DMS79 treated with DMSO at 0.1 percent for 48 hours (cell line): ENCODE data around the gene EN2.

Source experiments
- DNase-seq: peaks from one replicate; lab custom pipeline; 2025; lab: John Stamatoyannopoulos, UW

EN2 gene

GRCh38 chr7:155486783-155487508 lies 29.0 kb downstream of the EN2 start:
- peak; percentile 5 for DNase-seq

GRCh38 chr7:155487509-155488482 lies 29.9 kb downstream of the EN2 start:
- DNase-seq = no peak

GRCh38 chr7:155488483-155489127 lies 30.7 kb downstream of the EN2 start:
- no peak for DNase-seq

- no peak for DNase-seq
These were observed 31.4 kb downstream of the EN2 start for GRCh38 chr7:155489158-155489840.

DNA sequence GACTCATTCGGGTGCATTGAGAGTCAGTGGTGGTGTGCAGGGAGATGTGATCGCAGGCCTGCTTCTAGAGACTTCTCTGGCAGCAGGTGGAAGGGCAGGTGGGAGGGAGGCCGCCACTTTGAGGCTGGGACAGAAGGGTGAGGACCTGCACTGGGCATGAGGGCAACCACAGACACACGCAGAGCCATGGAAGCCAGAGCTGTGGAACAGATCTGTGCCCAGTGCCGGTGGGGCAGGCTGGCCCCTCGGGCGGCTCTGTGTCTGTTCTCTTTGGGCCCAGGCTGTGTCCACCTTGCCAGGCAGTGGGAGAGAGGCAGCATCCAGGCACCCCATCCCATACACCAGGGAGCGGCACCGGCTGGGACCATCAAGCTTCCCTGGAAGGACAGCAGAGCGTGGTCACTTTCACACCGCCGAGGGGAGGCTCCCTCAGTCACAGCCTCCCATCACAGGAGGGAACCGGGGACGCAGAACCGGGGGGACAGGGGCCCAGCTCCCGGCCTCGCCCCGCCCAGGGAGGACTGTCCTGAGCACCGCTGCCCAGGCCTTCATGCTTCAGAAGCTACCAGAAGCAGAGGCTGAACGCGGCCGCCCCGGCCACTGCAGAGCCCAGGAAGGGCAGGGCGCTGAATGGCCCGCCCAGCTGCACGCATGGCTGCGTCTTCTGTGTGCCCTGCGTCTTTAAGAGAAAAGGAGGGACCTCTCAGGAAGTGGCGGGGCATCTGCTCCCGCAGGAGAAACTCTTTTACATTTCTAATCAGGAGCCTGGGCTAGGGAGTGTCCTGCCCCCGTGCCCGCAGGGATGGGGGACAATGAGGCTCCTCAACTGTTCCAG lies 32.1 kb downstream of the EN2 start:
- DNase-seq = no peak

DNA sequence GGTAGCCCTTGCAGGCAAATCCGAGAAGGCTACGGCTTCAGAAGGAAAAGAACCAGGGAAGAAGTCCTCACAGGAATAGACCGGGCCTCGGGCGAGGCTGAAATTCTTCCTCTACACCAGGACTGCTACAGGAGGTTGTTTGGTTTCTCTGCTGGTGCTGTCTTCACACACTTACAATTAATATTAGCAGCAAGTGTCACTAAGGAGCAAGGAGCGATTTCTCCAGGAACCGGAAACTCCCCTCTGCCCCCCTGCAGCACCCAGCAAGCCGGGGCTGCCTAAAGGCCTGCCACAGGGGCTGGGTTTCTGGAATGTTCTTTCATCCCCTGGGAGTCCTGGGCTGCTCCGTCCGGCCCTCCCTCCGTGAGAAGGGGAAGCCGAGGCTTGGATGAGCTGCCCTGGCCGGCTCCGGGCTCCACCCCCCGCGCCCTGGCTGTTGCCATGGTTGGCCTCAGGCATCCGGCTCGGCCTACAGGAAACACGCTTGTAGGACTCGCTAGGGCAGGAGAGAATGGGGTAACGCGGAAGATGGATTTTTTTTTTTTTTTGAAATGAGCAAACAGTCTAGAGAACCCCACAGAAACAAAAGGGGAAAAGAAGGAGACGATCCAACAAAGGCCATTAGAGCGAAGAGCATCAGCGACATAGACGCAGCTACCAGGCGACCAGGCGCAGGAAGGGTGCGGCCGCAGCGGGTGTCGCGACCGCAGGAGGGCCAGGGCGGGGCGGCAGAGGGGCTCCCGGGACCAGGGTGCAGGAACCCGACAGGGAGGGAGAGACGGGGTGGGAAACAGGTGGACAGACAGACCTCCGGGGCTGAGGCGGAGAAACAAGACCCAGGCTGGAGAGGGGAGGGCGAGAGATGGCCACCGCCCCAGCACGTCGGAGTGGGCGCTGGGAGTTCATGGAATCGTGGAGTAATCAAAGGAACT lies 33.0 kb downstream of the EN2 start:
- DNase-seq = no peak

GRCh38 chr7:155491812-155492211 lies 33.9 kb downstream of the EN2 start:
- no peak for DNase-seq

GRCh38 chr7:155493744-155494538 lies 36.0 kb downstream of the EN2 start:
- DNase-seq = no peak

GRCh38 chr7:155494551-155494950 lies 36.6 kb downstream of the EN2 start:
- DNase-seq = no peak

DNA sequence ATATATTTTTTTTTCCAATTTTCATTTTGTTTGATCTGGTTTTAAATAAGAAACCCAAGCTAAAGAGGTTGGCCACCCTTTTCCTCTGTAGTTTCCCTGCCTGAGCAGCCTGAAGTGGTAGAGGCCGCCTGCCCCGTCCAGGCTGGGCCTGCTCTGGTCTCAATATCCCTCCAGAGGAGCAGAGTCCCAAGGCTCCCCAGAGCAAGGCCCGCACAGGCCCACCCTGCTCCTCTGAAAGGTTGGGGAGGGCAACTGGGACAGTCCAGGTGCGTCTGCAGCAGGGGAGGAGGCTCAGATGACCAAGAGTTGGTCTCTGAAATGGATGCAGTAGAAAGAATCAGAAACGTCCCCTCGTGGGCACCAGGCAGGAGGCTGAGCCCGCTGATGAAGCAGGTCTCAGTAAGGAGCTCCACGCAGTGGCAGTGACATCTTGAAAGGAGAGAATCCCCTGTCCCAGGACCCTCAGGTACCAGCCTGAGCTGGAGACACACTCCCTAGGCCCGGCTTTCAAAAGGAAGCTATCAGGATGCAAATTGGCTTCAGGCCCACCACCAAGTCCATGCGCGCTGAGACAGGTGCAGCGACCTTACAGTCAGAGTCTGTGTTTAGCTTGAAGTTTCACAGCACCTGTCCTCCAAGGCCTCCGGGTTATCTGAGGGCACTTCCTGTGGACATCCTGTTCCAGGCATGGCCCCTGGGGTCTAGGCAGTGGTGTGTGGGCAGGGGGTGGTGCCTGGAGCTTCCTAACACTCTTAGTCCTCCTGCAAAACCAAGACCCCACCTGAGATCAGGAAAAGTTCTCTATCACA lies 37.7 kb downstream of the EN2 start:
- DNase-seq = no peak

DNA sequence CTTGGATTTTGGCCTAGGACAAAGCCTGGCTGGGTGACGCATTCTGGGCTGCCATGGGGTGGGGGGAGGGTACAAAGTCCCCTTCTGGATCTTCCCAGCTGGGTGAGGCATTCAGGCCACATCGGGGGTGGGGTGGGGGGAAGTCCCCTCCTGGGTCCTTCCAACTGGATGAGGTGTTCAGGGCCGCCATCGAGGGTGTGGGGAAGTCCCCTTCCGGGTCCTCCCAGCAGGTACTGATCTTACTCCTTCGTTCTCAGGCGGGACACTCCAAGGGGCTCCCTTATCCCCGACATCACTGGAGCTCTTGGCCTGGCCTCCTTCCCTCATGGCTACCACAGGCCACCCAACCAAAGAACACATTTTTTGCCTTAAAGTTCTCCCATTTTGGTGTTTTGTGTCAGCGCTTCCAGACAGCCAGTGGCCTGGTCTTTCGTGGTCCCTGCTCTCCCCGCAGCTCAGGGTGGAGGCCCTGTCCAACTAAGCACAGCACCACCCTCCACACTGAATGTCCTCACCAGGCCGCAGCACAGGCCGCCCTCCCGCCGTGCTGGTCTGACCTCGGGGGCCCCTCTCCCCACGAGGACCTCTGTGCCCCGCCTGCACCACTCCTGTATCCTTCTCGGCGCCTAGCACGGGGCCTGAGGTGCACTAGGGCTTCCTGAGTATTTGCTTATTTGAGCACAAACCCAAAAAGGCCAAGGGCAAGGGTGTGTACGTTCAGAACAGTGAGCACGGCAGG lies 38.5 kb downstream of the EN2 start:
- DNase-seq = no peak

DNA sequence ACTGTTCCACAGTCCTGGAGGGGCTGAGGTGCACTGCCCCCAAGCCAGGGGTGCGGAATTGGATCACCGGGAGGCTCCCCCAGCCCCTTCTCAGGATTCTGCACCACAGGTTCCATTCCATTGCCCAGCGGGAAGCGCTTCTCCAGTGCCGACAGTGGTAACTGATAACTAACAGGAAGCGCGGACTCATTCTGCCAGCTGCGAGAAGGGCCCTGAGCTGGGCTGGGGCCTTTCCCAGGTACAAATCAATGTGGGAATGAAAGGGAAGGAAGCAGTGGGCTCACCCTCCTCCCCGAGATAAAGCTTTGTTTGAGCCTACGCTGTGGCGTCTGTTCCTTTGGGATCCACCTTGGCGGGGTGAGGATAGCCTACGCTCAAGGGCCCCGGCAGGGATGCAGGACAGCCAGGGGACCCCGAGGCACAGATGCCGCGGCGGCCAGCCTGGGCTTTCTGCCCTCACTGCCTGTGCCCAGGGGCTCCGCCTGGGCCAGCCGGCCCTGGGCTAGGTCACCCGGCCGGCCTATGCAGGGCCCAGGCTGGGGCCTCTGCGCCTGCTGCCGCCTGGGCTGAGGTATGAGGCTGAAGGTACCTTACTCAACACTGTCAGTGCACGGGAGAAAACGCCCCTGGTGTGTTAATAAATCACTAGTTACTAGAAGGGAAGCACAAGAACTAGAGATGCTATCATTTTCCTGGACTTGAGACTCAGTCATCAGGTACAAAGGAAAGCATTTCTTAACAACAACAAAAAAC lies 39.4 kb downstream of the EN2 start:
- no peak for DNase-seq

GRCh38 chr7:155505422-155505793 lies 47.5 kb downstream of the EN2 start:
- DNase-seq = no peak

- DNase-seq = no peak
These were observed 49.0 kb downstream of the EN2 start for GRCh38 chr7:155506854-155507337.

DNA sequence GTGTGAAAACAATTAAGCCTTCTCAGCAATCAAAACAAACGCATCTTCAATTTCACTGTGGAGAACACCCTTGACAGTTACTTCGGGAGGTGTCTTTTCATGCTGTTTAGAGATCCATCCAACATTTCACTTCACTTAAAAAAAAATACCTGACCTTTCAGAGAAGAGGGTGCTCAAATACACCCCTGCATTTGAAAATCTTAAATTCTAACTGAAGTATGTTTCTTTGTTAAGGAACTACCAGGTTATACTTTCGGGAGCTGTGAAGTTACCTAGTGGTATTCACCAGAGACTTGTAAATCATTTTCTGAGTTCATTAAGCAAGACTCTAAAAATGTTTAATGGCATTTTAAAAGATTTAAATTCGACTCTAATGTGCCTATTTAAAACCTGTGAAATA lies 49.6 kb downstream of the EN2 start:
- no peak for DNase-seq
